Lower leg skin (tissue), 3 donors: ENCODE results near the gene CKB.

Experiments
- CTCF ChIP-seq, 3 donors: fragments of 450-650 bp; IDR thresholded peaks; one replicate each; pipeline ENCODE4 v1.5.1; 2016; ENCODE audit warnings: antibody characterized with exemption in 3 of 3, mild to moderate bottlenecking in 3 of 3, moderate library complexity in 2 of 3
- POLR2A ChIP-seq, 2 donors: fragments of 450-650 bp; IDR thresholded peaks; one replicate each; pipeline ENCODE4 v1.6.1; 2016 to 2017; ENCODE audit warnings: antibody characterized with exemption in 2 of 2, mild to moderate bottlenecking in 1 of 2, moderate library complexity in 1 of 2

- no peak for TF ChIP-seq POLR2A (IDR thresholded peaks at IDR 0.05)
- TF ChIP-seq CTCF (IDR thresholded peaks at IDR 0.05), result no peak
Observed at GRCh38 chr14:103563844-103564505, 41.3 kb upstream of the CKB start.
